GM12878 (cell line): ENCODE data around the gene COQ8B. TPM values are rescaled to one million over a fixed set of nuclear protein-coding genes. Genes with fewer than 3 reads are reported as not detected.

ENCODE experiments used
- ATAC-seq: fragments of 200-7000 bp; cut with Tn5 transposase; 3 replicates; pipeline ENCODE4 v1.9.1; 2020; ENCODE audit warnings: mild to moderate bottlenecking, moderate library complexity
- BruUV-seq: library from RNA; stranded (reverse); fragments of 400-500 nt; replicated peaks from 2 replicates; lab custom pipeline; 2021; lab: Mats Ljungman, UMichigan
- CTCF ChIA-PET: fragments of 300-600 bp; sonication (Branson Sonifier 250); formaldehyde crosslinking; extraction: SDS; loops from one replicate; lab custom pipeline; 2021; ENCODE audit warnings: inconsistent platforms; lab: Yijun Ruan, JAX
- POLR2A ChIA-PET: fragments of 350-600 bp; formaldehyde crosslinking; extraction: SDS; loops from one replicate; lab custom pipeline; 2021; ENCODE audit warnings: inconsistent platforms; lab: Charles Lee
- RAD21 ChIA-PET: fragments of 300-600 bp; sonication (Branson Sonifier 250); formaldehyde crosslinking; loops from one replicate; lab custom pipeline; 2023; ENCODE audit warnings: antibody characterized with exemption; ENCODE audit not compliant: unreplicated experiment; lab: Charles Lee
- SMC1A ChIA-PET: fragments of 300-600 bp; sonication (Branson Sonifier 250); formaldehyde crosslinking; loops from one replicate; lab custom pipeline; 2023; ENCODE audit not compliant: unreplicated experiment, uncharacterized antibody; lab: Charles Lee
- DNase-seq: peaks from one replicate; pipeline ENCODE4 v3.0.0-alpha.2; 2011; ENCODE audit warnings: low read depth, low spot score
- FAIRE-seq: peaks from 3 replicates; lab custom pipeline; 2011; peaks lifted over from hg19 to GRCh38; lab: Jason Lieb, UNC
- H2AFZ ChIP-seq: 2 replicates; pipeline ENCODE4 v1.6.0; 2011; ENCODE audit warnings: low read depth, low read length, control low read depth; ENCODE audit not compliant: control insufficient read depth
- H3K27ac ChIP-seq: 2 replicates; pipeline ENCODE4 v1.5.1; 2011; ENCODE audit warnings: control low read depth; ENCODE audit not compliant: control insufficient read depth, insufficient read depth
- H3K27me3 ChIP-seq, 2 experiments: replicated peaks in 1 of 2; 2 replicates each; pipeline versions ENCODE4 v1.6.0 to v1.6.1; 2011; ENCODE audit warnings: low read length in 1 of 2; ENCODE audit not compliant: control insufficient read depth in 2 of 2, insufficient read depth in 2 of 2
- H3K36me3 ChIP-seq, 2 experiments: 2 replicates each; pipeline ENCODE4 v1.5.1; 2011; ENCODE audit warnings: low read length in 1 of 2; ENCODE audit not compliant: control insufficient read depth in 2 of 2, insufficient read depth in 2 of 2
- H3K4me1 ChIP-seq: 2 replicates; pipeline ENCODE4 v1.6.1; 2011; ENCODE audit warnings: mild to moderate bottlenecking, low read length, moderate library complexity, mixed read lengths; ENCODE audit not compliant: control insufficient read depth, insufficient read depth
- H3K4me2 ChIP-seq: 2 replicates; pipeline ENCODE4 v1.6.0; 2011; ENCODE audit warnings: control low read depth; ENCODE audit not compliant: control insufficient read depth, insufficient read depth
- H3K4me3 ChIP-seq: fragments of 200-600 bp; sonication (generic); 2 replicates; pipeline ENCODE4 v1.5.1; 2016
- H3K79me2 ChIP-seq: 2 replicates; pipeline ENCODE4 v1.6.0; 2011; ENCODE audit warnings: low read length; ENCODE audit not compliant: control insufficient read depth, insufficient read depth
- H3K9ac ChIP-seq: 2 replicates; pipeline ENCODE4 v1.8.0; 2011; ENCODE audit warnings: low read length, control low read depth, mixed read lengths; ENCODE audit not compliant: control insufficient read depth, insufficient read depth
- H3K9me3 ChIP-seq: replicated peaks from 3 replicates; pipeline ENCODE4 v1.5.1; 2011; ENCODE audit warnings: mild to moderate bottlenecking, low read length; ENCODE audit not compliant: control insufficient read depth, insufficient read depth
- H4K20me1 ChIP-seq: 2 replicates; pipeline ENCODE4 v1.6.0; 2011; ENCODE audit not compliant: control insufficient read depth, insufficient read depth
- ESRRA ChIP-seq: IDR thresholded peaks from 2 replicates; pipeline ENCODE4 v1.6.1; 2012; ENCODE audit warnings: mild to moderate bottlenecking, low read length, improper control_type of control experiment
- FOXK2 ChIP-seq: fragments of 450-650 bp; IDR thresholded peaks from 2 replicates; pipeline ENCODE4 v1.6.1; 2017; ENCODE audit warnings: mild to moderate bottlenecking, moderate library complexity
- NBN ChIP-seq: fragments of 450-650 bp; IDR thresholded peaks from 2 replicates; pipeline ENCODE4 v1.6.1; 2016
- SIN3A ChIP-seq: IDR thresholded peaks from 2 replicates; pipeline ENCODE4 v1.6.1; 2012; ENCODE audit warnings: low read depth, low read length, improper control_type of control experiment
- ZSCAN29 ChIP-seq: fragments of 450-650 bp; IDR thresholded peaks from 2 replicates; pipeline ENCODE4 v1.6.1; 2017; ENCODE audit warnings: mild to moderate bottlenecking, moderate library complexity
- WGBS: methylation state at CpG from one replicate; pipeline ENCODE4 v1.1.6; 2016; ENCODE audit warnings: low lambda C conversion rate; ENCODE audit not compliant: insufficient replicate concordance, insufficient coverage; ENCODE audit errors: missing lambda C conversion rate; 5-methylcytosine and 5-hydroxymethylcytosine counted together
- in situ Hi-C: fragments of 300-500 bp; cut with MboI; formaldehyde crosslinking; loops from 9 replicates; pipeline ENCODE4 v1.14.3; 2018; ENCODE audit warnings: mixed read lengths
- intact Hi-C: fragments of 100-400 bp; cut with micrococcal nuclease; formaldehyde crosslinking; loops from one replicate; pipeline ENCODE4 v1.14.2; 2022; ENCODE audit not compliant: unreplicated experiment
- polyA plus RNA-seq, 11 experiments: library from polyadenylated mRNA; depleted of rRNA in 4 of 11; unstranded in 6 of 11; stranded (reverse) in 5 of 11; fragments of >200 nt; fragmentation: Nextera tagmentation in 4 of 11; fragmentation: Illumina TruSeq in 1 of 11; extraction: Ambion mirVana in 4 of 11; extraction: Trizol in 1 of 11; gene quantifications; 1 replicate in 1 of 11; 2 replicates in 10 of 11; pipeline versions ENCODE4 v1.2.1 to v1.2.3, GENCODE V29; 2011 to 2016; ENCODE audit warnings: inconsistent platforms in 2 of 11, missing spikeins in 2 of 11, low read depth in 1 of 11
- total RNA-seq, 4 experiments: library from RNA; depleted of rRNA in 3 of 4; stranded (reverse); fragments of >200 nt in 3 of 4; fragmentation: Illumina TruSeq in 1 of 4; extraction: Trizol in 1 of 4; gene quantifications; 2 replicates each; pipeline versions ENCODE4 v1.2.1 to v1.2.3, GENCODE V29; 2013 to 2021
- TF ChIP-seq, protein P1 (sequence below): IDR thresholded peaks from 2 replicates; pipeline ENCODE4 v1.6.1; 2011; ENCODE audit warnings: mild to moderate bottlenecking, low read depth, low read length, moderate library complexity; ENCODE audit not compliant: insufficient replicate concordance
- TF ChIP-seq, protein P2 (sequence below): fragments of 450-650 bp; IDR thresholded peaks from 2 replicates; pipeline ENCODE4 v1.6.1; 2017; ENCODE audit warnings: mild to moderate bottlenecking, low read depth, inconsistent platforms; ENCODE audit not compliant: poor library complexity, severe bottlenecking

Gene COQ8B
- total and polyA plus RNA-seq, 10 of the 15 experiments (the other 5 are each of a cell fraction or from before 2014, with no cell fraction given) = 0.39 to 37.1 (median 16.8) TPM

DNA sequence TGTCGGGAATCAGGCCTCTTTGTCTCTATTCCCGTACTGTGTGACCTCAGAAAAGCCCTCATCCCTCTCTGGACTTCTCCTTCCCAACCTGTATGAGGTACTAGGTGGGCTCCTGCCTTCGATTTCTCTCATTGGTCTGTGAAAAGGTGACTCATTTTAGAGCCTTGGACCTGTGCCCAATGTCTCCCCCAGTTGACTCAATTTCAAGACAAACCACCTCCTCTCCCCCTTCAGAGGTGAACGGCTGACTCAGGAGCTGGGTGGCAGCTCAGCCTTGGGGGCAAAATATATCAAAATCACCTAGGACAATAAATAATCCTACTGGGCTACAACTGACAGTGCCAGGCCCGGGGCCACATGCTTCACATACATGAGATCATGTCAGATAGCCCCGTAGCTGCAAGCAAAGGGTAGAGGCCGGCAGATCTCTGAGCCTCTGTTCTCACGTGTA lies 630 bp downstream of the COQ8B start:
- H3K9ac ChIP-seq = peak overlapping the region; percentile 91
- peaks cover 0 to 4% of the 10 kb centered on the region in 2 experiments; a peak in 1 of 4 replicates for H3K36me3 ChIP-seq
- WGBS = 2% methylated on average over 8 of the region's 8 CpGs
- H3K27ac ChIP-seq = peak overlapping the region; percentile 94
- in situ Hi-C loops (no loop called here), intact Hi-C loops (loop anchor here (1.0 to 2.0 kb wide), 3 partner anchors 35 to 83 kb away; partner anchors contain the start of genes ACTMAP, EGLN2, RAB4B and SNRPA)
- ATAC-seq = peak; percentile 0; the same call in 1 of the 3 replicates
- no peaks in the 10 kb centered on the region for H4K20me1 ChIP-seq
- peak overlapping the region; percentile 67 for H2AFZ ChIP-seq
- DNase-seq = peak; percentile 26
- TF ChIP-seq ESRRA = no peak
- 0 out of 2 replicates have a peak, but pooled peaks have one; percentile 54 for TF ChIP-seq SIN3A
- no peak for TF ChIP-seq ZSCAN29
- RAD21 ChIA-PET = interaction anchor here (0.7 to 2.4 kb wide), 6 partner anchors 35 to 91 kb away, joined by 3 to 28 read pairs (median 6); partner anchors contain the start of genes ACTMAP, EGLN2, RAB4B and SNRPA
- SMC1A ChIA-PET = interaction anchor here (0.9 to 2.4 kb wide), 8 partner anchors 29 to 103 kb away, joined by 3 to 13 read pairs (median 8); partner anchors contain the start of genes ACTMAP, RAB4B and SNRPA
- H3K4me1 ChIP-seq = peaks cover 18% of the 10 kb centered on the region
- H3K79me2 ChIP-seq = peaks cover 43% of the 10 kb centered on the region
- BruUV-seq = no TSS peak
- FAIRE-seq = no peak
- H3K4me2 ChIP-seq = peak overlapping the region; percentile 94
- CTCF ChIA-PET = interaction anchor here (1.0 to 1.8 kb wide), 6 partner anchors 32 to 90 kb away, joined by 3 to 10 read pairs (median 4); partner anchors contain the start of genes ACTMAP, RAB4B and SNRPA
- H3K4me3 ChIP-seq = peak overlapping the region; percentile 79
- no peaks in the 10 kb centered on the region for H3K27me3 ChIP-seq
- POLR2A ChIA-PET = interaction anchor here (0.7 to 2.4 kb wide), 8 partner anchors 14 to 83 kb away, joined by 3 to 39 read pairs (median 5); partner anchors contain the start of genes ACTMAP, EGLN2, MIA and RAB4B
- no peaks in the 10 kb centered on the region for H3K9me3 ChIP-seq

DNA sequence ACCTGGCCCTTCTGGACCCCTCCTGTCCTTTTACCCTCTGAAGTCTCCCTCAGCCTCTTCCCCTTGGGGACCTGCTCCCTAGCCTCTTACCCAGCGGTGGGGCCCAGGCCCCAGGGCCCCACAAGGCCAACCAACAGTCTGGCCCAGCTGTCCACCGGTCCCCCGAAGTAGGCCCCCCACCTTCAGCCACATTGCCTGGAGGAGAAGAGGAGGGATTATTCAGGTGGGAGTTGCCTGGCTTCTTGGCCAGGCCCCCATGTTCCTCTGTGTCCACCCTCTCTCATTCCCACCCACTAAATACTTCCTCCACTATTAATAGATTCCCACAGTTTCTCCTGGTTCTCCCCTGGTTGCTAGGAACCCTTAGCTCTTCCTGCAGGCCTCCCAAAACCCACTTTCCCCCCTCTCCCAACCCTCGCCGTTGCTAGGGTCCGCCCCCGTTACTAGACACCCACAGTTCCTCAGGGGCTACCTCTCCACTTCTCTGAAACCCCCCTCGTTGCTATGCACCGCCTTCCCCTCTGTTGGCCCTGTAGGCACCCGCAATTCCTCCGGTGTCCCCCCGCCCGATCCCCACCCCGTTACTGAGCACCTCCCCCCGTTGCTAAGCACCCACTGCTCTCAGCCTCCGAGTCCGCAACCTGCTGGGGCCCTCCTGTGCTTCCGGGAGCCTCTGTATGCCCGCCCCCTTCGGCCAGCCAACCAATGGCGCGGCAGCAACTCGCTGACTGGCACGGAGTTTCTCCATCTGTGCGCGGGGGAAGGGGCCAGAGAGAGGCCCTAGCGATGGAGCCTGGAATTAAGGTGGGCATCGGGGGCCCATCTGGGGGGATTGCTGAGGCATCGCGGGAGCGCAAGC lies 2.0 kb downstream of the COQ8B start:
- no TSS peak for BruUV-seq
- TF ChIP-seq, protein P1, sequence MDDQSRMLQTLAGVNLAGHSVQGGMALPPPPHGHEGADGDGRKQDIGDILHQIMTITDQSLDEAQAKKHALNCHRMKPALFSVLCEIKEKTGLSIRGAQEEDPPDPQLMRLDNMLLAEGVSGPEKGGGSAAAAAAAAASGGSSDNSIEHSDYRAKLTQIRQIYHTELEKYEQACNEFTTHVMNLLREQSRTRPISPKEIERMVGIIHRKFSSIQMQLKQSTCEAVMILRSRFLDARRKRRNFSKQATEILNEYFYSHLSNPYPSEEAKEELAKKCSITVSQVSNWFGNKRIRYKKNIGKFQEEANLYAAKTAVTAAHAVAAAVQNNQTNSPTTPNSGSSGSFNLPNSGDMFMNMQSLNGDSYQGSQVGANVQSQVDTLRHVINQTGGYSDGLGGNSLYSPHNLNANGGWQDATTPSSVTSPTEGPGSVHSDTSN = peak; percentile 98
- TF ChIP-seq, protein P2, sequence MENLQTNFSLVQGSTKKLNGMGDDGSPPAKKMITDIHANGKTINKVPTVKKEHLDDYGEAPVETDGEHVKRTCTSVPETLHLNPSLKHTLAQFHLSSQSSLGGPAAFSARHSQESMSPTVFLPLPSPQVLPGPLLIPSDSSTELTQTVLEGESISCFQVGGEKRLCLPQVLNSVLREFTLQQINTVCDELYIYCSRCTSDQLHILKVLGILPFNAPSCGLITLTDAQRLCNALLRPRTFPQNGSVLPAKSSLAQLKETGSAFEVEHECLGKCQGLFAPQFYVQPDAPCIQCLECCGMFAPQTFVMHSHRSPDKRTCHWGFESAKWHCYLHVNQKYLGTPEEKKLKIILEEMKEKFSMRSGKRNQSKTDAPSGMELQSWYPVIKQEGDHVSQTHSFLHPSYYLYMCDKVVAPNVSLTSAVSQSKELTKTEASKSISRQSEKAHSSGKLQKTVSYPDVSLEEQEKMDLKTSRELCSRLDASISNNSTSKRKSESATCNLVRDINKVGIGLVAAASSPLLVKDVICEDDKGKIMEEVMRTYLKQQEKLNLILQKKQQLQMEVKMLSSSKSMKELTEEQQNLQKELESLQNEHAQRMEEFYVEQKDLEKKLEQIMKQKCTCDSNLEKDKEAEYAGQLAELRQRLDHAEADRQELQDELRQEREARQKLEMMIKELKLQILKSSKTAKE = peak; percentile 2
- TF ChIP-seq NBN (no peak), FOXK2 (no peak)

More for the DNA sequence above, 2.0 kb downstream of the COQ8B start:
- CTCF ChIA-PET = no interaction called here
- Histone ChIP-seq H3K36me3 (peaks cover 2 to 4% of the 10 kb centered on the region in 2 experiments; a peak in 3 of 4 replicates), H3K4me1 (peaks cover 15% of the 10 kb centered on the region), H3K4me3 (peak overlapping the region; percentile 79), H2AFZ (peak overlapping the region; percentile 49), H3K27me3 (no peaks in the 10 kb centered on the region), H3K4me2 (peak overlapping the region; percentile 98), H4K20me1 (no peaks in the 10 kb centered on the region), H3K9me3 (no peaks in the 10 kb centered on the region), H3K27ac (peak overlapping the region; percentile 94), H3K9ac (peak overlapping the region; percentile 91), H3K79me2 (peaks cover 42% of the 10 kb centered on the region)
- peak; percentile 80 for ATAC-seq
- WGBS = 6% methylated on average over 26 of the region's 31 CpGs
- intact Hi-C loops = no loop called here
- DNase-seq = peak; percentile 76
- FAIRE-seq = peak; percentile 87
- SMC1A ChIA-PET = no interaction called here
- in situ Hi-C loops = no loop called here
- RAD21 ChIA-PET = no interaction called here
- POLR2A ChIA-PET = interaction anchor here (1.2 kb wide), 1 partner anchor 24 kb away, joined by 6 read pairs; the partner anchor contains the start of gene NUMBL
